ENCODE data around the gene ARHGAP22. TPM values are rescaled to one million over a fixed set of nuclear protein-coding genes. Genes with fewer than 3 reads are reported as not detected.

The ARHGAP22 gene
- total and polyA plus RNA-seq, 2 experiments from 2014 or later = 4.8 to 10.7 TPM

GRCh38 chr10:48557511-48558123 is 47.3 kb downstream of the ARHGAP22 start:
- H3K27ac ChIP-seq (ENCODE audit: low read depth) = no peak overlapping the region

More at GRCh38 chr10:48557511-48558123, 47.3 kb downstream of the ARHGAP22 start:
- no peaks in the 10 kb centered on the region for H3F3A ChIP-seq (replicated peaks; ENCODE audit: low read depth)
- Mint-ChIP-seq H3K4me1 (peaks cover 10% of the 10 kb centered on the region; the same call in 2 of the 3 replicates), H3K9me3 (no peaks in the 10 kb centered on the region), H3K36me3 (ENCODE audit: low read depth) (no peaks in the 10 kb centered on the region), H3K27ac (no peak overlapping the region), H3K27me3 (ENCODE audit: insufficient read depth, low read depth, poor library complexity) (peaks cover 5% of the 10 kb centered on the region), H3K4me3 (no peak overlapping the region)
- H3K4me1 ChIP-seq (ENCODE audit: insufficient read depth) = no peaks in the 10 kb centered on the region
- H2AFZ ChIP-seq = no peak overlapping the region
- H3K9me2 ChIP-seq (ENCODE audit: insufficient read depth) = no peaks in the 10 kb centered on the region
- H3K36me3 ChIP-seq (ENCODE audit: insufficient read depth) = no peaks in the 10 kb centered on the region
- peak; percentile 45; the same call in 2 of the 3 replicates for ATAC-seq
- no peak overlapping the region for H3K4me3 ChIP-seq
- DNase-seq (ENCODE audit: low spot score) = no peak
- H3K79me2 ChIP-seq (replicated peaks; ENCODE audit: insufficient read depth) = no peaks in the 10 kb centered on the region
- TF ChIP-seq ZNF331 (CRISPR knock-in tag; IDR thresholded peaks at IDR 0.05; ENCODE audit: low read depth) = no peak
- no peak for TF ChIP-seq NANOG (IDR thresholded peaks at IDR 0.05; ENCODE audit: borderline replicate concordance)
- TF ChIP-seq CTCF (conservative IDR thresholded peaks at IDR 0.05; ENCODE audit: low read depth in 2 of 2) = no peak
- no peak for TF ChIP-seq CREB1 (CRISPR knock-in tag; IDR thresholded peaks at IDR 0.05; ENCODE audit: low read depth)
- TF ChIP-seq EZH2 (IDR thresholded peaks at IDR 0.05; ENCODE audit: low read depth, unreplicated experiment) = no peak
- TF ChIP-seq ETS1 (IDR thresholded peaks at IDR 0.05) = no peak
- no peak for TF ChIP-seq EZH2phosphoT487 (IDR thresholded peaks at IDR 0.05; ENCODE audit: unreplicated experiment)
- TF ChIP-seq REST (IDR thresholded peaks at IDR 0.05; ENCODE audit: unreplicated experiment) = no peak
- TF ChIP-seq JUNB (IDR thresholded peaks at IDR 0.05; ENCODE audit: unreplicated experiment) = no peak
- no peak for TF ChIP-seq ZNF462 (CRISPR knock-in tag; IDR thresholded peaks at IDR 0.05)
- H3K4me2 ChIP-seq = no peak overlapping the region
- H4K20me1 ChIP-seq (replicated peaks; ENCODE audit: insufficient read depth) = no peaks in the 10 kb centered on the region
- H3K27me3 ChIP-seq (ENCODE audit: insufficient read depth) = no peaks in the 10 kb centered on the region

All from GM23338 (cell line).